Breast epithelium (tissue), 3 donors: ENCODE results near the gene HSP90B1.

Source experiments
- CTCF ChIP-seq, 3 donors: fragments of 450-650 bp; IDR thresholded peaks; one replicate each; pipeline ENCODE4 v1.5.1; 2016 to 2017; ENCODE audit warnings: antibody characterized with exemption in 3 of 3, mild to moderate bottlenecking in 3 of 3, moderate library complexity in 3 of 3
- POLR2AphosphoS5 ChIP-seq, 3 donors: sonication (generic); formaldehyde crosslinking; IDR thresholded peaks; one replicate each; pipeline ENCODE4 v1.6.1; 2017; ENCODE audit warnings: antibody characterized with exemption in 3 of 3

- no peak for TF ChIP-seq CTCF (IDR thresholded peaks at IDR 0.05)
- no peak for TF ChIP-seq POLR2AphosphoS5 (IDR thresholded peaks at IDR 0.05)
Observed at GRCh38 chr12:103908246-103908541, 22.0 kb upstream of the HSP90B1 start.
